HepG2 (cell line): ENCODE results near the gene NOP14. TPM values are rescaled to one million over a fixed set of nuclear protein-coding genes. Genes with fewer than 3 reads are reported as not detected.

Source experiments
- DR1 ChIP-seq: sonication (generic); formaldehyde crosslinking; IDR thresholded peaks from 2 replicates; pipeline ENCODE4 v1.8.0; 2021; ENCODE audit warnings: mild to moderate bottlenecking, missing genetic modification reagents, inconsistent platforms
- HHEX ChIP-seq: IDR thresholded peaks from 2 replicates; pipeline ENCODE4 v1.6.1; 2016; ENCODE audit warnings: control low read depth
- KLF16 ChIP-seq, 2 experiments: sonication (generic) in 1 of 2; formaldehyde crosslinking in 1 of 2; IDR thresholded peaks; 2 replicates each; pipeline versions ENCODE4 v1.6.1 to v1.8.0; 2016 to 2023; ENCODE audit warnings: missing genetic modification reagents in 2 of 2, missing compliant biosample characterization in 1 of 2
- LBX2 ChIP-seq: sonication (generic); formaldehyde crosslinking; IDR thresholded peaks from 2 replicates; pipeline ENCODE4 v1.5.0; 2020; ENCODE audit warnings: missing genetic modification reagents, mild to moderate bottlenecking, borderline replicate concordance
- MAZ ChIP-seq, 2 experiments: sonication (generic) in 1 of 2; formaldehyde crosslinking in 1 of 2; IDR thresholded peaks; 2 replicates each; pipeline versions ENCODE4 v1.5.0 to v1.6.1; 2012 to 2020; ENCODE audit warnings: low read depth in 2 of 2, mild to moderate bottlenecking in 2 of 2, borderline replicate concordance in 1 of 2, improper control_type of control experiment in 1 of 2, low read length in 1 of 2, missing genetic modification reagents in 1 of 2, moderate library complexity in 1 of 2
- NBN ChIP-seq: fragments of 450-650 bp; conservative IDR thresholded peaks from 2 replicates; pipeline ENCODE4 v1.6.1; 2017
- NFATC3 ChIP-seq: sonication (generic); formaldehyde crosslinking; IDR thresholded peaks from 2 replicates; pipeline ENCODE4 v1.5.1; 2020; ENCODE audit warnings: mild to moderate bottlenecking, missing genetic modification reagents
- PRDM10 ChIP-seq: sonication (generic); formaldehyde crosslinking; IDR thresholded peaks from 2 replicates; pipeline ENCODE4 v1.4.0; 2020; ENCODE audit warnings: low read depth, missing genetic modification reagents
- REPIN1 ChIP-seq: sonication (generic); formaldehyde crosslinking; IDR thresholded peaks from 2 replicates; pipeline ENCODE4 v1.8.0; 2022; ENCODE audit warnings: missing genetic modification reagents, low read depth, mild to moderate bottlenecking, borderline replicate concordance
- TCF12 ChIP-seq, 2 experiments: fragments of 450-650 bp in 1 of 2; sonication (generic) in 1 of 2; formaldehyde crosslinking in 1 of 2; IDR thresholded peaks; 2 replicates each; pipeline versions ENCODE4 v1.6.1 to v1.8.0; 2017 to 2022; ENCODE audit warnings: antibody characterized with exemption in 1 of 2, mild to moderate bottlenecking in 1 of 2, missing genetic modification reagents in 1 of 2, moderate library complexity in 1 of 2
- TP53 ChIP-seq: sonication (generic); formaldehyde crosslinking; conservative IDR thresholded peaks from 2 replicates; pipeline ENCODE4 v1.4.0; 2020; ENCODE audit warnings: missing genetic modification reagents
- ZFP37 ChIP-seq: sonication (generic); formaldehyde crosslinking; IDR thresholded peaks from 2 replicates; pipeline ENCODE4 v1.4.0; 2020; ENCODE audit warnings: missing genetic modification reagents, borderline replicate concordance
- ZNF251 ChIP-seq: sonication (generic); formaldehyde crosslinking; IDR thresholded peaks from 2 replicates; pipeline ENCODE4 v1.9.0; 2021; ENCODE audit warnings: mild to moderate bottlenecking, missing genetic modification reagents
- ZNF432 ChIP-seq: sonication (generic); formaldehyde crosslinking; IDR thresholded peaks from 2 replicates; pipeline ENCODE4 v1.5.0; 2020; ENCODE audit warnings: missing genetic modification reagents, mild to moderate bottlenecking, borderline replicate concordance
- ZNF607 ChIP-seq: sonication (generic); formaldehyde crosslinking; IDR thresholded peaks from 2 replicates; pipeline ENCODE4 v1.5.1; 2020; ENCODE audit warnings: missing genetic modification reagents, mild to moderate bottlenecking, borderline replicate concordance
- ZNF737 ChIP-seq: sonication (generic); formaldehyde crosslinking; IDR thresholded peaks from 2 replicates; pipeline ENCODE4 v1.5.0; 2020; ENCODE audit warnings: missing genetic modification reagents, mild to moderate bottlenecking, borderline replicate concordance
- ZNF776 ChIP-seq: sonication (generic); formaldehyde crosslinking; IDR thresholded peaks from 2 replicates; pipeline ENCODE4 v1.4.0; 2020; ENCODE audit warnings: mild to moderate bottlenecking, missing genetic modification reagents
- ZSCAN12 ChIP-seq: sonication (generic); formaldehyde crosslinking; IDR thresholded peaks from 2 replicates; pipeline ENCODE4 v1.9.0; 2021; ENCODE audit warnings: mild to moderate bottlenecking, missing genetic modification reagents
- polyA plus RNA-seq, 8 experiments: library from polyadenylated mRNA; depleted of rRNA in 3 of 8; stranded (reverse) in 7 of 8; unstranded in 1 of 8; fragments of >200 nt; fragmentation: Illumina TruSeq in 4 of 8; extraction: Trizol in 4 of 8; gene quantifications; 2 replicates each; pipeline versions ENCODE4 v1.2.1 to v1.2.3, GENCODE V29; 2011 to 2016; ENCODE audit warnings: low read depth in 4 of 8, missing spikeins in 1 of 8, mixed read lengths in 1 of 8; ENCODE audit not compliant: insufficient read depth in 1 of 8
- total RNA-seq, 5 experiments: library from RNA; depleted of rRNA; stranded (reverse); fragments of >200 nt; fragmentation: Illumina TruSeq; extraction: Trizol; gene quantifications; 2 replicates each; pipeline ENCODE4 v1.2.3, GENCODE V29; 2016; ENCODE audit warnings: low read depth in 1 of 5
- TF ChIP-seq, protein P1 (sequence below): sonication (generic); formaldehyde crosslinking; conservative IDR thresholded peaks from 2 replicates; pipeline ENCODE4 v1.8.0; 2022; ENCODE audit warnings: low read depth, missing genetic modification reagents
- TF ChIP-seq, protein P2 (sequence below): sonication (generic); formaldehyde crosslinking; IDR thresholded peaks from 2 replicates; pipeline ENCODE4 v1.8.0; 2022; ENCODE audit warnings: mild to moderate bottlenecking, missing genetic modification reagents
- TF ChIP-seq, protein P3 (sequence below): sonication (generic); formaldehyde crosslinking; IDR thresholded peaks from 2 replicates; pipeline ENCODE4 v1.5.1; 2020; ENCODE audit warnings: missing genetic modification reagents, mild to moderate bottlenecking, borderline replicate concordance

NOP14 gene
- total and polyA plus RNA-seq, 2 of the 13 experiments (the other 11 are each of a cell fraction or from before 2014, with no cell fraction given): 6.9 to 47.9 TPM

DNA sequence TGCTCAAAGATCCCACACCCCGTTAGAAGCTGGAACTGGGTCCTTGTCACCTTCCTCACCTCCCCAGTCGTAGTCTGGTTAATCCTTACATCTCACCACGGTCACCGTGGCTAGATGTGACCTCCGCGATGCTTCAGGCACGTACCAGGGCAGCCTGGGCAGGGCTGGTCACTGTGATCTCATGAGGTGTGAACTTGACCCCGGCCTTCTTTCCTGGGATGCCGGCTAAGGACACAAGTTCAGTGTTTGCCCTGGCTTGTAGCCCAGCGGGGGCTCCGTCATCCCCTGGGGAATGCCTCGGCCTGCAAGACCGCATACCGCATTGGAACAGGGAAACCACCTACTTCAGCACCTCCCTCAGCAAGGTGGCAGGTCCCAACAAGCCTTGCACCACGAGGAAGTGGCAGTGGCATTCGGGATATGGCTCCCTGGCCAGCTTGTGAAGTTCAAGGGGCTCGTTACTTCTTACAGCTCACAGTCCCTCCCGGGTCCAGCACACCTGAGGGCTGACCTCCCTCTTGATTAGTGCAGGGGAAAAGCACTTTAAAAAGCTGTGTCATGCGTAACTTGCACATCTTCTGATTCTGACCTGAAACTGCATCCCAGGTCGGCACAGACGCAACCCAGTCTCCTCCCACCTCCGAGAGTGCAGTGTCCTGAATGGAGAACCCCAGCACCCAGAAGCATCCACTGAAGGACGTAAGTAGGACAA, 25.9 kb downstream of the NOP14 start (continued):
- TF ChIP-seq MAZ (IDR thresholded peaks at IDR 0.05; ENCODE audit: borderline replicate concordance, low read depth, low read length) (no peak), MAZ (CRISPR knock-in tag; IDR thresholded peaks at IDR 0.05; ENCODE audit: low read depth) (no peak), NFATC3 (0 out of 2 replicates have a peak, but pooled peaks have one; percentile 44), PRDM10 (CRISPR knock-in tag) (peak; percentile 81), NBN (no peak), ZSCAN12 (CRISPR knock-in tag) (no peak), ZNF737 (CRISPR knock-in tag) (no peak), HHEX (CRISPR knock-in tag) (no peak), ZNF776 (CRISPR knock-in tag) (peak; percentile 67; the same call in 1 of the 2 replicates), REPIN1 (peak; percentile 90; the same call in 1 of the 2 replicates), TCF12 (IDR thresholded peaks at IDR 0.05) (no peak), TCF12 (CRISPR knock-in tag; IDR thresholded peaks at IDR 0.05) (no peak), LBX2 (CRISPR knock-in tag) (no peak), DR1 (CRISPR knock-in tag) (no peak), ZNF432 (CRISPR knock-in tag) (no peak), ZNF251 (CRISPR knock-in tag) (no peak), ZFP37 (CRISPR knock-in tag) (no peak), ZNF607 (CRISPR knock-in tag) (peak; percentile 83; the same call in 1 of the 2 replicates), KLF16 (CRISPR knock-in tag; IDR thresholded peaks at IDR 0.05) (no peak), TP53 (CRISPR knock-in tag) (no peak; the same call in 1 of the 2 replicates)
- TF ChIP-seq, protein P1, sequence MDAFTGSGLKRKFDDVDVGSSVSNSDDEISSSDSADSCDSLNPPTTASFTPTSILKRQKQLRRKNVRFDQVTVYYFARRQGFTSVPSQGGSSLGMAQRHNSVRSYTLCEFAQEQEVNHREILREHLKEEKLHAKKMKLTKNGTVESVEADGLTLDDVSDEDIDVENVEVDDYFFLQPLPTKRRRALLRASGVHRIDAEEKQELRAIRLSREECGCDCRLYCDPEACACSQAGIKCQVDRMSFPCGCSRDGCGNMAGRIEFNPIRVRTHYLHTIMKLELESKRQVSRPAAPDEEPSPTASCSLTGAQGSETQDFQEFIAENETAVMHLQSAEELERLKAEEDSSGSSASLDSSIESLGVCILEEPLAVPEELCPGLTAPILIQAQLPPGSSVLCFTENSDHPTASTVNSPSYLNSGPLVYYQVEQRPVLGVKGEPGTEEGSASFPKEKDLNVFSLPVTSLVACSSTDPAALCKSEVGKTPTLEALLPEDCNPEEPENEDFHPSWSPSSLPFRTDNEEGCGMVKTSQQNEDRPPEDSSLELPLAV (CRISPR knock-in tag): no peak
- TF ChIP-seq, protein P2, sequence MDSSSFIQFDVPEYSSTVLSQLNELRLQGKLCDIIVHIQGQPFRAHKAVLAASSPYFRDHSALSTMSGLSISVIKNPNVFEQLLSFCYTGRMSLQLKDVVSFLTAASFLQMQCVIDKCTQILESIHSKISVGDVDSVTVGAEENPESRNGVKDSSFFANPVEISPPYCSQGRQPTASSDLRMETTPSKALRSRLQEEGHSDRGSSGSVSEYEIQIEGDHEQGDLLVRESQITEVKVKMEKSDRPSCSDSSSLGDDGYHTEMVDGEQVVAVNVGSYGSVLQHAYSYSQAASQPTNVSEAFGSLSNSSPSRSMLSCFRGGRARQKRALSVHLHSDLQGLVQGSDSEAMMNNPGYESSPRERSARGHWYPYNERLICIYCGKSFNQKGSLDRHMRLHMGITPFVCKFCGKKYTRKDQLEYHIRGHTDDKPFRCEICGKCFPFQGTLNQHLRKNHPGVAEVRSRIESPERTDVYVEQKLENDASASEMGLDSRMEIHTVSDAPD (CRISPR knock-in tag): peak; percentile 78
- TF ChIP-seq, protein P3, sequence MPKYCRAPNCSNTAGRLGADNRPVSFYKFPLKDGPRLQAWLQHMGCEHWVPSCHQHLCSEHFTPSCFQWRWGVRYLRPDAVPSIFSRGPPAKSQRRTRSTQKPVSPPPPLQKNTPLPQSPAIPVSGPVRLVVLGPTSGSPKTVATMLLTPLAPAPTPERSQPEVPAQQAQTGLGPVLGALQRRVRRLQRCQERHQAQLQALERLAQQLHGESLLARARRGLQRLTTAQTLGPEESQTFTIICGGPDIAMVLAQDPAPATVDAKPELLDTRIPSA (CRISPR knock-in tag): no peak
